ENCODE data around the gene APOL3. TPM values are rescaled to one million over a fixed set of nuclear protein-coding genes. Genes with fewer than 3 reads are reported as not detected.
"Not testable (repeated sequence)": the region's sequence is repeated elsewhere in the genome, so short reads cannot be mapped to it uniquely, and the experiment has no call there.

APOL3 gene
- total and polyA plus RNA-seq, 2 experiments from 2014 or later: 1.3 to 2.1 TPM

GRCh38 chr22:36191106-36191836 is 30.7 kb upstream of the APOL3 start:
- Histone ChIP-seq H3K4me3 (no peak overlapping the region), H2AFZ (no peak overlapping the region), H3K9me3 (ENCODE audit: low read depth) (no peaks in the 10 kb centered on the region), H3K36me3 (replicated peaks; ENCODE audit: insufficient read depth, low read depth) (no peaks in the 10 kb centered on the region), H3K9me2 (replicated peaks; ENCODE audit: insufficient read depth) (no peaks in the 10 kb centered on the region), H3K4me2 (no peak overlapping the region), H3K27me3 (no peaks in the 10 kb centered on the region), H3K27ac (no peak overlapping the region), H4K20me1 (ENCODE audit: insufficient read depth, poor library complexity, severe bottlenecking) (no peaks in the 10 kb centered on the region), H3K4me1 (ENCODE audit: insufficient read depth) (peaks cover 4% of the 10 kb centered on the region), H3K79me2 (no peaks in the 10 kb centered on the region)
- DNase-seq (ENCODE audit: low spot score): no peak
- WGBS (ENCODE audit: low lambda C conversion rate, missing lambda C conversion rate): 96% methylated on average over 17 of the region's 17 CpGs
- TF ChIP-seq, protein P1, sequence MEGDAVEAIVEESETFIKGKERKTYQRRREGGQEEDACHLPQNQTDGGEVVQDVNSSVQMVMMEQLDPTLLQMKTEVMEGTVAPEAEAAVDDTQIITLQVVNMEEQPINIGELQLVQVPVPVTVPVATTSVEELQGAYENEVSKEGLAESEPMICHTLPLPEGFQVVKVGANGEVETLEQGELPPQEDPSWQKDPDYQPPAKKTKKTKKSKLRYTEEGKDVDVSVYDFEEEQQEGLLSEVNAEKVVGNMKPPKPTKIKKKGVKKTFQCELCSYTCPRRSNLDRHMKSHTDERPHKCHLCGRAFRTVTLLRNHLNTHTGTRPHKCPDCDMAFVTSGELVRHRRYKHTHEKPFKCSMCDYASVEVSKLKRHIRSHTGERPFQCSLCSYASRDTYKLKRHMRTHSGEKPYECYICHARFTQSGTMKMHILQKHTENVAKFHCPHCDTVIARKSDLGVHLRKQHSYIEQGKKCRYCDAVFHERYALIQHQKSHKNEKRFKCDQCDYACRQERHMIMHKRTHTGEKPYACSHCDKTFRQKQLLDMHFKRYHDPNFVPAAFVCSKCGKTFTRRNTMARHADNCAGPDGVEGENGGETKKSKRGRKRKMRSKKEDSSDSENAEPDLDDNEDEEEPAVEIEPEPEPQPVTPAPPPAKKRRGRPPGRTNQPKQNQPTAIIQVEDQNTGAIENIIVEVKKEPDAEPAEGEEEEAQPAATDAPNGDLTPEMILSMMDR (IDR thresholded peaks at IDR 0.05; ENCODE audit: poor library complexity): no peak
- TF ChIP-seq EZH2 (IDR thresholded peaks at IDR 0.05; ENCODE audit: borderline replicate concordance) (no peak), EZH2phosphoT487 (IDR thresholded peaks at IDR 0.05; ENCODE audit: low read depth, severe bottlenecking, unreplicated experiment) (no peak)

- not testable (repeated sequence) for H3K9me2 ChIP-seq (replicated peaks; ENCODE audit: insufficient read depth); H3K4me2 ChIP-seq; H3K4me3 ChIP-seq; H3K27ac ChIP-seq; H2AFZ ChIP-seq; H3K9me3 ChIP-seq (ENCODE audit: low read depth); H3K27me3 ChIP-seq; H3K79me2 ChIP-seq; H4K20me1 ChIP-seq (ENCODE audit: insufficient read depth, poor library complexity, severe bottlenecking); DNase-seq (ENCODE audit: low spot score); H3K4me1 ChIP-seq (ENCODE audit: insufficient read depth); H3K36me3 ChIP-seq (replicated peaks; ENCODE audit: insufficient read depth, low read depth)
- WGBS (ENCODE audit: low lambda C conversion rate, missing lambda C conversion rate): 96% methylated on average over 3 of the region's 6 CpGs
These were observed 27.3 kb upstream of the APOL3 start for GRCh38 chr22:36187862-36188261.

DNA sequence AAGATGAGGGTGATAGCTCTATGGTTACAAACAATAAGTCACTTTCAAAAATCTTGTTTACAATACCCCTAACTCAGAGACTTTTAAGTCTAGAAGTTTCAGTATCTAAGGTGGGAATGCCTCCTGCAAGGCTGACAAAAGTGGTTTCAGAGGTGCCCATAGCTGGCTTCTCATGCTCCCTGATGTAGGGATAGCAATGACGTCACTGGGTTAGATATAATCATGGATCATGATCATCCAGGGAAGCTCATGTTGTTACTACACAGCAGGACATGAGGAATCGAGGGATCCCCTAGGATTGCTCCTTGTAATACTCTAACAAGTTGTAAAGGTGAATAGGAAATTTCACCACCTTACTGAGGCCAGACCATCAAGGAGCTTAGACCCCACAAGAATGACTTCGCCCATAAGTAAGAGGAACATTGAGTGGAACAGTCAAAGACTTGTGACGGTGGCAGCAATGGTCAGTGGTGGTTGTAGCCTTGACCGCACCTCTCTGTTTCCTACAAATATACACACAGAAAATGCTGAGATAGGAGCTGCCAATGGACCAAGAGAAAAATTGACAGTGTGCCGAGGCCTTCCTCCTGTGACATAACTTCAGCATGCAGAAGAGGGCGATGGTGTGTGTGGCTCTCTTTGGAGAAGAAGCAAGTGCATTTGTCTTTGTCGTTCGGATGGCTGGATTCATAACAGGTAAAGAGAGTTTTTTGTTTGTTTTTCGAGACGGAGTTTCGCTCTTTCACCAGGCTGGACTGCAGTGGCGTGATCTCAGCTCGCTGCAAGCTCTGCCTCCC is 25.5 kb upstream of the APOL3 start:
- no peaks in the 10 kb centered on the region for H3K4me1 ChIP-seq (ENCODE audit: insufficient read depth)
- H3K79me2 ChIP-seq: no peaks in the 10 kb centered on the region
- no peaks in the 10 kb centered on the region for H3K27me3 ChIP-seq
- TF ChIP-seq, protein P1 (IDR thresholded peaks at IDR 0.05; ENCODE audit: poor library complexity): no peak
- no peaks in the 10 kb centered on the region for H3K36me3 ChIP-seq (replicated peaks; ENCODE audit: insufficient read depth, low read depth)
- no peaks in the 10 kb centered on the region for H3K9me3 ChIP-seq (ENCODE audit: low read depth)
- DNase-seq (ENCODE audit: low spot score): no peak
- no peaks in the 10 kb centered on the region for H4K20me1 ChIP-seq (ENCODE audit: insufficient read depth, poor library complexity, severe bottlenecking)
- WGBS (ENCODE audit: low lambda C conversion rate, missing lambda C conversion rate): 88% methylated on average over 14 of the region's 14 CpGs
- H3K4me3 ChIP-seq: no peak overlapping the region
- H3K9me2 ChIP-seq (replicated peaks; ENCODE audit: insufficient read depth): no peaks in the 10 kb centered on the region
- H3K27ac ChIP-seq: no peak overlapping the region
- no peak overlapping the region for H2AFZ ChIP-seq
- H3K4me2 ChIP-seq: no peak overlapping the region

DNA sequence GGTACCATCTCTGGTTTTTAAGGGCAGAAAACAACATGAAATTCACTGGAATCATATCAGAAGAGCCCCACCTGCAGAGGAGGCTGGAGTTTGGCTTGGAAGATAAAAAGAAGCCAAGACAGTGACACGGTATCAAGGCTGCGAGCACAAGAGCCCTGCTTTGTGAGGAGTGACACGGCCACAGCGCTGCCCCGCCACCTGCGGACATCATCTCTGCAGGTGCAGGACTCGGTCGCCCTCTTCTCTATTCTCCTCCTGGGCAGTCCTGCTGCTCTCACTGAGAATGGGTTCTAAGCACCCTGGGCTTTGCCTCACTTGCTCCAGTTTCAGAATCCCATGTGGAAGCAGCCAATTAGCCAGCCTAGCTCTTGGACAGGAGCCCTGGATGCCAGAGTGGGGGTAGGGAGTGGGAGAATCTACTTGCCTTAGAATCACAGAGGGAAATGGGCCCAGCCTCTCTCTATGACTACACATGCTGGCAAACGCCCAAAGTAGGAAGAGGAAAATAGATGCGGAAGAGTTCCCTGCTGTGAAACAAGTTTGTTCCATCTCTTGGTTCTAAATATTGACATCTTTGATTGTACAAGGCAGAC is 24.0 kb upstream of the APOL3 start:
- H3K4me1 ChIP-seq (ENCODE audit: insufficient read depth): no peaks in the 10 kb centered on the region
- no peaks in the 10 kb centered on the region for H4K20me1 ChIP-seq (ENCODE audit: insufficient read depth, poor library complexity, severe bottlenecking)
- H3K9me3 ChIP-seq (ENCODE audit: low read depth): no peaks in the 10 kb centered on the region
- WGBS (ENCODE audit: low lambda C conversion rate, missing lambda C conversion rate): 79% methylated on average over 10 of the region's 10 CpGs
- DNase-seq (ENCODE audit: low spot score): no peak
- TF ChIP-seq, protein P1 (IDR thresholded peaks at IDR 0.05; ENCODE audit: poor library complexity): no peak
- TF ChIP-seq EZH2phosphoT487 (IDR thresholded peaks at IDR 0.05; ENCODE audit: low read depth, severe bottlenecking, unreplicated experiment) (no peak), EZH2 (IDR thresholded peaks at IDR 0.05; ENCODE audit: borderline replicate concordance) (no peak)
- H3K4me3 ChIP-seq: no peak overlapping the region
- H3K79me2 ChIP-seq: no peaks in the 10 kb centered on the region
- H3K27me3 ChIP-seq: no peaks in the 10 kb centered on the region
- no peaks in the 10 kb centered on the region for H3K36me3 ChIP-seq (replicated peaks; ENCODE audit: insufficient read depth, low read depth)
- no peak overlapping the region for H3K4me2 ChIP-seq
- H2AFZ ChIP-seq: no peak overlapping the region
- no peak overlapping the region for H3K27ac ChIP-seq
- H3K9me2 ChIP-seq (replicated peaks; ENCODE audit: insufficient read depth): no peaks in the 10 kb centered on the region

All from hepatocyte (in vitro differentiated cells).